Testis (tissue), 3 donors: ENCODE data around the gene RABGGTA. TPM values are rescaled to one million over a fixed set of nuclear protein-coding genes. Genes with fewer than 3 reads are reported as not detected.

Source experiments
- DNase-seq: peaks from one replicate; pipeline ENCODE4 v3.0.0-alpha.2; 2019
- H3K27ac ChIP-seq, 2 donors: fragments of 200-600 bp; sonication (generic); one replicate each; pipeline ENCODE4 v1.5.1; 2019
- H3K27me3 ChIP-seq: fragments of 200-600 bp; sonication (generic); one replicate; pipeline ENCODE4 v1.5.1; 2019
- H3K36me3 ChIP-seq: fragments of 200-600 bp; sonication (generic); one replicate; pipeline ENCODE4 v1.5.1; 2017; ENCODE audit warnings: low read depth; ENCODE audit errors: missing control alignments
- H3K4me1 ChIP-seq: fragments of 200-600 bp; sonication (generic); one replicate; pipeline ENCODE4 v1.5.1; 2019
- H3K4me3 ChIP-seq, 2 donors: fragments of 200-600 bp; sonication (generic); one replicate each; pipeline ENCODE4 v1.5.1; 2017 to 2019
- H3K9me3 ChIP-seq: fragments of 200-600 bp; sonication (generic); one replicate; pipeline ENCODE4 v1.5.1; 2017
- CTCF ChIP-seq, 3 experiments: fragments of 450-650 bp in 2 of 3; fragments of 200-600 bp in 1 of 3; sonication (generic) in 1 of 3; IDR thresholded peaks; one replicate each; pipeline ENCODE4 v1.5.1; 2016 to 2019; ENCODE audit warnings: antibody characterized with exemption in 3 of 3, mild to moderate bottlenecking in 2 of 3, moderate library complexity in 1 of 3
- POLR2A ChIP-seq: fragments of 450-650 bp; IDR thresholded peaks from one replicate; pipeline ENCODE4 v1.6.1; 2017; ENCODE audit warnings: antibody characterized with exemption, mild to moderate bottlenecking, moderate library complexity
- WGBS, 2 donors: methylation state at CpG; one replicate each; pipeline ENCODE4 v1.1.5; 2018; 5-methylcytosine and 5-hydroxymethylcytosine counted together
- intact Hi-C: fragments of 100-400 bp; cut with DNase I; formaldehyde crosslinking; loops from one replicate; pipeline ENCODE4 v1.15.1; 2023; ENCODE audit warnings: low total_unique reads
- polyA plus RNA-seq: library from polyadenylated mRNA; stranded (reverse); fragments of 350-450 nt; fragmentation: Illumina TruSeq; extraction: RNeasy Lipid Tissue Mini Kit (QIAGEN cat#74804); gene quantifications from one replicate; pipeline ENCODE4 v1.2.3, GENCODE V29; 2014; ENCODE audit warnings: low read depth, low replicate concordance; ENCODE audit not compliant: insufficient read depth
- total RNA-seq, 2 donors: library from RNA; depleted of rRNA; stranded (reverse); fragments of >200 nt; gene quantifications; one replicate each; pipeline ENCODE4 v1.2.3, GENCODE V29; 2016

Gene RABGGTA
- total and polyA plus RNA-seq, 3 donors from 2014 or later, result 33.5 to 90.2 (median 70.9) TPM

DNA sequence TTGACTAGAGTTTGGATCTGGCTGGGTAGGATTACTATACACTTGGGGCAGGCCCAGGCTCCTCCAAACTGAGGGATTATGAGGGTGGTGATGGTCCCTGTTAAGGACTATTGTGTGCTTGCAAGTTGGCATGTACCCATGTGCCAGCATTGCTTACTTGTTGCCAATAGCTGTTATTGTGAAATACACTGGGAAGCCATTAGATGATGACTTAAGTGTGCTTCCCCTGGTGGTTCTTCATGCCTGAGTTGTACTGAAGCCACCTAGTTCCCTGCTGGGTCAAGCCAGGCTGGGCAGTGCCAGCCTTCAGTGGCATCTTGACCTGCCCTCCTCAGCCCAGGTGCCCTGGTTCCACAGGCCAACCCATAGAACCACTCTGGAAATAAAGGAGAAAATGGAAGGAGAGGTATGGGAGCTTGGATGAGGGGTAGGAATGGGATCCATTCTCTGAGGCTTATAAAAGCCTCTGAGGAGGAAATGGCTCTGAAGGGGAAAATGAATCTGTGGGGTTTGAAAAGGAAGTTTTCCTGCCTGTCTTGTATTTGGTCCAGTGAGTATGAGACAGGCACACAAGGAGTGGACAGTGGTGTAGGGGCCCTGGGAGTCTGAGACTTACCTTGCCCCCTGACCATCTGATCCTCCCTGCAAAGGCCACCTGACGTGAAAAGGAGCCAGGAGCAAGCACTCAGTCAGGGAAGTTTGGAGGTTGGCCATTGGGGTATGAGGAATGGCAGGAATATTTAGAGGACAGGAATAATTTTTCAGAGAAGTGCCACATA lies 40.6 kb upstream of the RABGGTA start:
- H3K27ac ChIP-seq, result peak overlapping the region in 1 of 2 donors; percentile 80
- 87 to 93% methylated on average over 1 of the region's 1 CpG for WGBS, 2 donors
- no peaks in the 10 kb centered on the region for H3K36me3 ChIP-seq
- peaks cover 15% of the 10 kb centered on the region for H3K4me1 ChIP-seq
- no peak for DNase-seq
- no peaks in the 10 kb centered on the region for H3K27me3 ChIP-seq
- no peak for TF ChIP-seq POLR2A
- no peak for TF ChIP-seq CTCF (IDR thresholded peaks at IDR 0.05)
- H3K4me3 ChIP-seq, result peak overlapping the region in 1 of 2 donors; percentile 65
- intact Hi-C loops, result no loop called here
- no peaks in the 10 kb centered on the region for H3K9me3 ChIP-seq

DNA sequence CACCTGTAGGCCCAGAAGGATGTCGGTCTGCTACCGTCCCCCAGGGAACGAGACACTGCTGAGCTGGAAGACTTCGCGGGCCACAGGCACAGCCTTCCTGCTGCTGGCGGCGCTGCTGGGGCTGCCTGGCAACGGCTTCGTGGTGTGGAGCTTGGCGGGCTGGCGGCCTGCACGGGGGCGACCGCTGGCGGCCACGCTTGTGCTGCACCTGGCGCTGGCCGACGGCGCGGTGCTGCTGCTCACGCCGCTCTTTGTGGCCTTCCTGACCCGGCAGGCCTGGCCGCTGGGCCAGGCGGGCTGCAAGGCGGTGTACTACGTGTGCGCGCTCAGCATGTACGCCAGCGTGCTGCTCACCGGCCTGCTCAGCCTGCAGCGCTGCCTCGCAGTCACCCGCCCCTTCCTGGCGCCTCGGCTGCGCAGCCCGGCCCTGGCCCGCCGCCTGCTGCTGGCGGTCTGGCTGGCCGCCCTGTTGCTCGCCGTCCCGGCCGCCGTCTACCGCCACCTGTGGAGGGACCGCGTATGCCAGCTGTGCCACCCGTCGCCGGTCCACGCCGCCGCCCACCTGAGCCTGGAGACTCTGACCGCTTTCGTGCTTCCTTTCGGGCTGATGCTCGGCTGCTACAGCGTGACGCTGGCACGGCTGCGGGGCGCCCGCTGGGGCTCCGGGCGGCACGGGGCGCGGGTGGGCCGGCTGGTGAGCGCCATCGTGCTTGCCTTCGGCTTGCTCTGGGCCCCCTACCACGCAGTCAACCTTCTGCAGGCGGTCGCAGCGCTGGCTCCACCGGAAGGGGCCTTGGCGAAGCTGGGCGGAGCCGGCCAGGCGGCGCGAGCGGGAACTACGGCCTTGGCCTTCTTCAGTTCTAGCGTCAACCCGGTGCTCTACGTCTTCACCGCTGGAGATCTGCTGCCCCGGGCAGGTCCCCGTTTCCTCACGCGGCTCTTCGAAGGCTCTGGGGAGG lies 39.5 kb upstream of the RABGGTA start, which contains the start of gene LTB4R:
TSS of gene LTB4R (plus strand) at position 857 of the 959 bp plus-strand sequence. CDS start 4,150 bp downstream, outside the sequence.
- Histone ChIP-seq H3K27ac (peak within 1 kb of the TSS; percentile 57 to 80), H3K9me3 (no peaks in the 10 kb centered on the region), H3K4me3 (peak within 1 kb of the TSS; percentile 55 to 65), H3K36me3 (no peaks in the 10 kb centered on the region), H3K4me1 (peaks cover 15% of the 10 kb centered on the region), H3K27me3 (no peaks in the 10 kb centered on the region)
- WGBS, 2 donors, result 27% methylated on average over 70 of the region's 99 CpGs; no CpG with 5 or more reads in 1 of the 2 donors
- DNase-seq, result peak; percentile 71
- intact Hi-C loops, result no loop called here
- TF ChIP-seq POLR2A (no peak), CTCF (IDR thresholded peaks at IDR 0.05) (peak in 1 of 3 experiments; percentile 12)

GRCh38 chr14:24310265-24310645 lies 38.9 kb upstream of the RABGGTA start:
- WGBS, 2 donors, result 50 to 53% methylated on average over 3 to 5 of the region's 5 CpGs
- no peak for DNase-seq

More at GRCh38 chr14:24310265-24310645, 38.9 kb upstream of the RABGGTA start:
- H3K27ac ChIP-seq, result peak overlapping the region in 1 of 2 donors; percentile 80
- H3K4me1 ChIP-seq, result peaks cover 15% of the 10 kb centered on the region
- peak overlapping the region; percentile 55 to 65 for H3K4me3 ChIP-seq
- TF ChIP-seq CTCF (IDR thresholded peaks at IDR 0.05) (no peak), POLR2A (no peak)
- no peaks in the 10 kb centered on the region for H3K27me3 ChIP-seq
- intact Hi-C loops, result no loop called here
- H3K36me3 ChIP-seq, result no peaks in the 10 kb centered on the region
- H3K9me3 ChIP-seq, result no peaks in the 10 kb centered on the region
